Activated CD4-positive, alpha-beta T cell treated with anti-CD3 and anti-CD28 coated beads, Interleukin-2, amount 50 U/mL, for 48 hours (primary cell): ENCODE results near the gene CCNY.
"Not testable (repeated sequence)": the region's sequence is repeated elsewhere in the genome, so short reads cannot be mapped to it uniquely, and the experiment has no call there.

Experiments used
- DNase-seq, 2 experiments: peaks; one replicate each; pipeline ENCODE4 v3.0.0-alpha.2; 2020

Gene CCNY

GRCh38 chr10:35535136-35535535 lies 198.8 kb downstream of the CCNY start:
- no peak for DNase-seq

DNA sequence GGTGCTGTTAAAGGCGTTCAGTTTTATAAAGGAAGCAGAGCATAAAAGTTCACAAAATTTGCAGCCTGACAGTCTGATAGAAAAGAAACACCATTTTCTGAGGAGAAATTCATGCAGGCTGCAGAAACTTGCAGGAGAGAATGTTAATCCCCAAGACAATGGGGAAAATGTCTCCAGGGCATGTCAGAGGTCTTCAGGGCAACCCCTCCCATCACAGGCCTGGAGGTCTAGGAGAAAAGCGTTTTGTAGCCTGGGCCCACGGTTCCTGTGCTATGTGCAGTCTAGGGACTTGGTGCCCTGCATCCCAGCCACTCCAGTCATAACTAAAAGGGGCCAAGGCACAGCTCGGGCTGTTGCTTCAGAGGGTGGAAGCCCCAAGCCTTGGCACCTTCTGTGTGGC lies 200.5 kb downstream of the CCNY start:
- no peak for DNase-seq

DNA sequence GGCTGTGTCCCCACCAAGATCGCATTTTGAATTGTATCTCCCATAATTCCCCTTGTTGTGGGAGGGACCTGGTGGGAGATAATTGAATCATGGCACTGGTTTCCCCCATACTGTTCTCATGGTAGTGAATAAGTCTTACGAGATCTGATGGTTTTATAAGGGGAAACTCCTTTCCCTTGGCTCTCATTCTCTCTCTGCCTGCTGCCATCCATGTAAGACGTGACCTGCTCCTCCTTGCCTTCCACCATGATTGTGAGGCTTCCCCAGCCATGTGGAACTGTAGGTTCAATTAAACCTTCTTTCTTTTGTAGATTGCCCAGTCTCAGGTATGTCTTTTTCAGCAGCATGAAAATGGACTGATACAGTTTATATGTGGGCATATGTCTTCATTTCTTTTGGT lies 201.6 kb downstream of the CCNY start:
- DNase-seq: not testable (repeated sequence)

DNA sequence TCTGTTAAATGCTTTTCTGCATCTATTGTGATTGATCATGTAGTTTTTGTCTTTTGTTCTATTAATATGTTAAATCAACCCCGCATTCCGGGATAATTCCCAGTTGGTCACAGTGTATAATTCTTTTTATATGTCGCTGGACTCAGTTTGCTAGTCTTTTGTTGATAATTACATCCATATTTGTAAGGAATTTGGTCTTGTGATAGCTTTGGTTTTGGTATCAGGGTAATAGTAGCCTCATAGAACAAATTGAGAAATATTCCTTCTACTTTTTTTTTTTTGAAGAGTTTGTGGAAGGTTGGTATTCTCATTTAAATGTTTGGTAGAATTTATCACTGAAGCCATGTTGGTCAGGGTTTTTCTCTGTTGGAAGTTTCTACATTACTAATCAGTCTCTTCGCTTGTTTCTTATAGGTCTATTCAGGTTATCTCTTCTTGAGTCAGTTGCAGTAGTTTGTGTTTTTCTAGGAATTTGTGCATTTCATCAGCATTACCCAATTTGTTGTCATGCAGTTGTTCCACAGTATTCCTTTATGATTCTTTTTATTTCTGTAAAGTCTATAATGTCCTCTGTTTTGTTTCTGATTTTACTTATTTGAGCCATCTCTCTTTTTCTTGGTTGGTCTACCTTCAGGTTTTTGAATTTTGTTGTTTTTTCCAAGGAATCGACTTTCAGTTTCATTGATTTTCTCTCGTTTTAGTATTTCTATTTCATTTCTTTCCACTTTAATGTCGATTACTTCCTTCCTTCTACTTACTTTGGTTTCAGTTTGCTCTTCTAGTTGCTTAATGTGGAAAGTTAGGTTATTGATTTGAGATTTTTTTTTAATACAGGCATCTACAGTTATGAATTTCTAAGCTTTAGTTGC lies 204.2 kb downstream of the CCNY start:
- DNase-seq: no peak

DNA sequence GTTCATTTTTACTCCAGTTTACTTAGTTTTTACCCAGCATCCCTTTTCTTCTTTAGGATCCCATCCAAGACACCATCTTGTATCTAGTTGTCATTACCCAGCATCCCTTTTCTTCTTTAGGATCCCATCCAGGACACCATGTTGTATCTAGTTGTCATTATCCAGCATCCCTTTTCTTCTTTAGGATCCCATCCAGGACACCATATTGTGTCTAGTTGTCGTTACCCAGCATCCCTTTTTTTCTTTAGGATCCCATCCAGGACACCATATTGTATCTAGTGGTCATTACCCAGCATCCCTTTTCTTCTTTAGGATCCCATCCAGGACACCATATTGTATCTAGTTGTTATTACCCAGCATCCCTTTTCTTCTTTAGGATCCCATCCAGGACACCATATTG lies 205.4 kb downstream of the CCNY start:
- no peak for DNase-seq

GRCh38 chr10:35542303-35542702 lies 206.0 kb downstream of the CCNY start:
- DNase-seq: no peak

- no peak for DNase-seq
Measured at GRCh38 chr10:35545079-35545657, 208.9 kb downstream of the CCNY start.

DNA sequence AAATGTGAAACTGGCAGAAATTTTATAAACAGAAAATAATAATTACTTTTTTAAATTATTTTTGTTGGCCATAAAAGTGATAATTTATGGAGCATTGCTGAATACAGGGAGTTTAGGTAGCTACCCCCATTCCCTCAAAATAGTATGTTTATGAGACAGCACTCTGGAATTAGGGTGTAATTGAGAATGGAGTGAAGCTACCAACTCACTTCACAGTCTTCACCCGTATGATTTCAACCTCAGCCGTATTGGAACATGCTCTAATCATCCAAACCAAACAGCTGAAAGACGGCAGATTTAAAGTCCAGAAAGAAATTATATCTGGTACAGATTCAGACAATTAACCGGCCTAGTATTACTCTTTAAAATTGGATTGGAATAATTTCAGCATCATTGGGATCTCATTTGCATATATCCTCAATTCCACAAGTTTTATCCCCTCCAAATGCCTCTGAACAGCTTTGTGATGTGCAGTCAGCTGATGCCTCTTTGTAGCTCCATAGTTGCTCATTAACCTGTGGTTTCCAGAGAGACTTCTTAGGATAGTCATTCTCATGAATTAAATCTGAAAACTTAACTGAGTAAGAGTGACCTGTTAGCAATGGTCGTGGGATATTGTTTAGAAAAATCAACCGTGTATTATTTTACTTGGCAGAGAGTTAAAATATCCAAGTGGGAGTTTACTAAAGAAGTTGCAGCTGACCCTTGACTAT lies 209.7 kb downstream of the CCNY start:
- DNase-seq: no peak

DNA sequence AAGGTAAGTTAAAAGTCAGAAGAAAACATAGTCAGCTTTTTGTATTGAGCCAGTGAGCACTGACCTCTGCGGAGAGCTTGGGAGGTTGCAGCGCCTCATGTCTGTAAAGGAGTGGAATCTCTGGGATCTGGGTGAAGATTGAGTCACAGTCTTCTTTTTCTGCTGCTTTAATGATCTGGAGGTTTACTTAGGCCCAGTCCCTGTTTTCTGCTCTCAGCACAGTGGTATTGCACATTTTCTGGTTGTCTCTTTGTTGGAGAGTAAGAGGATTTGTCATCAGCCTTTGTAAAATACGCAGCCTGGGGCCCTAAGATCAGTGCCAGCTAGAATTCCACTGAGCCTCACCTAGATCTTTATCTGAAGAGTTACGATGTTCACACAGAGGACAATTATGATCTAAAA lies 210.5 kb downstream of the CCNY start:
- no peak for DNase-seq

DNA sequence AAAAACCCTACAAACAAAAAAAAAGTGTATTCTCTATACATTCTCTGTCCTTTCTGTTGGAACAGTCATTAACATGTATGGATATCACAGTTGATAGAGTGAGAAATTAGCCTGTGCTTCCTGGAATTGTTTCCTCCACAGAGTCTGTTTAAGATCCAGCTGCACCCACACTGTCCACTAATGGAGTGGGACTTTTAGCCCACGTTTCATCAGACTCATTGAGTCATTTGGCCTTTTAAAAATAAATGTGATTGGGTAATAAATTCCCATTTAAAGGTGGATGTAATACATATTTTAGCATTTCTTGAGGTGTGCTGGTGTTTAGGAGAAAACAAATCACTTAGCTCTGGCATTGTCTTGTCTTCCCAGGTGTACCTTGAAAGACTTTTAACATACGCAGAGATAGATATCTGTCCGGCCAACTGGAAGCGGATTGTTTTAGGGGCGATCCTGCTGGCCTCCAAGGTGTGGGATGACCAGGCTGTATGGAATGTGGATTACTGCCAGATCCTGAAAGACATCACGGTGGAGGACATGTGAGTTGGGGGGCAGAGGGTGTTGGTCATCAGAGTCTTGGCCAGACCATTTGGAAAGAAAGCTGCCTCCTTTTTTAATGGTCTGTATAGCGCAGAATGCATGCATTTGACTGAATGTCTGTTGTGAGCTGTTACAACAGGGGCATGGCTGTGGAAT lies 216.5 kb downstream of the CCNY start:
- no peak for DNase-seq

DNA sequence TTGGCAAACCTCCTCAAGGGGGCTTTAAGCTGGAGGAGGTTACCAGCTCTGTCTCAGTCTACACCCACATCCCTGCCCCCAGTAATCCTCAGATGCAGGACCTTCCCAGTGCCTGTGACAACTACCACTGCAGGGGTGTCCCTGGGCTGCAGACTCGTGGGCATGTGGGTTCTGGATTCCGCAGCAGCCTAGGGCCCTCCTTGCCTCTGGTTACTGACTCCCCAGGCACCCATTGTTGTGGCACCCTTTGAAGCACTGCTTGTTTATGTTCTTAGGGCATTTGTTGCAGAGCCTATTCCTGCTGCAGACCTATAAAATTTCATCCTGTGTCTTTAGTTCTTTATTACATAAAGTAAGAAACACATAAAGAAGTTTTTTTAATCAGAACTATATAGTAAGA lies 217.7 kb downstream of the CCNY start:
- DNase-seq: no peak

DNA sequence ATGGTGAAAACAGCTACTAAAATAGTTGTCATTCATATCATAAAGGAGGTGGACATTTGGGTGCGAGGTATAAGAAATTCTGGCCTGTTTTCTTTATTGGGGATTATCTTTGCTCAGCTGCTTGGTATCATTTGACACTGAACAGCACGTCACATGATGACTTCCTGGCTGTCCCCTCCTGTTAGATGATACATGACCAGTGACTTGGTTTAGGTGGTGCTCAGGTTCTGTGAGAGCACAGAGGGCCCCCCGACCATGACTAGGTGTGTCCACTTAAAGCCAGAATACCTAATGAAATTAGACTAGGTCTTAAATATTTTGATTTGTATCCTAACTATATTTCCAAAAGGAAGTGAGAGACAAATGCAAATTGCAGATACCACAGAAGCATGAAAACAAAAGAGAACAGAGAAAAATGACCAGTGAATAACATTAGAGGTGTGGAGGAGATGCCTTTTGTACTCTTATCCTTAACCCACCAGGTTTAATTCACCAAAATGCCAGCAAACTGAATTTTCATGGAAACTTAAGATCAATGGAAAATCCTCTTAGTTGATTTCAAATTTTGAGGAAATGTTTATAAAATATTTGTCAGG lies 218.2 kb downstream of the CCNY start:
- no peak for DNase-seq

GRCh38 chr10:35555962-35556930 lies 219.9 kb downstream of the CCNY start:
- DNase-seq: no peak

DNA sequence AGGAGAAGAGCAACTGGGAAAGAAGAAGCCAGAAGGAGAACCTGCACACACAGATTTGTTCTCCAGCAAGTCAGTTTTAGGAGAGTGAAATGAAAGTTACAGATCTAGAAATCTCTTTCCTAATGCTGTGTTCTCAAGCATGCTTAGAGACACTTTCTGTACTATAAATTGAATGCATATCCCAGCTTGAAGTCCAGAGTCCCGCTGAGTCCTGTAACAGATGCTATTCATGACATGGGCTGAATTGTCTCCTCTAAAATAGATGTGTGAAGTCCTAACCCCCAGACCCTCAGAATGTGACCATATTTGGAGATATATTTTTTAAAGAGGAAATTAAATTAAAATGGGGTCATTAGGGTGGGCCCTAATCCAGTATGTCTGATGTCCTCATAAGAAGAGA lies 222.0 kb downstream of the CCNY start:
- no peak for DNase-seq

GRCh38 chr10:35559416-35559815 lies 223.1 kb downstream of the CCNY start:
- no peak for DNase-seq

DNA sequence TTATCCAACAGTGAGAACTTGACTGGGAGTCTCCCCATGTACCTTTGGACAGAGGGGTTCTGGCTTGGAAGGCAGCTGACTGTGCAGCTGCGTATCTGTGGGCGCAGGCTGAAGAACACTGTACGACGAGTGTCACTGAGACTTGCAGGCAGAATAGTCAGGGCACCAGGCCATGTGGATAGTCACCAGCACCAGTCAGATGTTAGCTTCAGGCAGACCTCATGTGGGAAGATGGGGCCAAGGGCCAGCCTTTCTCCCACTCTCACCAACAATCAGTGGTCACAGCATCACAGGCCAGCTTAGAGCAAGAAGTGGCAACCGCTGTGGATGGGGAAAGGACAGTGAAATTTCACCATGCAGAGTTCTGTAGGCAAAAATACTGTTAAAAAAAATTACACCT lies 225.4 kb downstream of the CCNY start:
- no peak for DNase-seq

DNA sequence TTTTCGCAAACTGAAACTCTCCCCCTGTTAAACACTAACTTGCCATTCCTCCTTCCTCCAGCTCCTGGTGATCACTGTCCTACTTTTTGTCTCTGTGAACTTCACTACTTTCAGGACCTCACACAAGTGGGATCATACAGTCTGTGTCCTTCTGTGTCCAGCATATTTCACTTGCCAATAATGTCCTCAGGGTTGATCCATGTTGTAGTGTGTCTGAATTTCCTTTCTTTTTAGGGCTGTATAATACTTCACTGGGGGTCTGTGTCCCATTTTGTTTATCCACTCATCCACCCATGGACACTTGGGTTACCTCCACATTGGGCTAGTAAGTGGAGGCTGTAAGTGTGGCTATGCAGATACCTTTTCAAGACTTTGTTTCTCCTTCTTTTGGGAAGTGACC lies 226.1 kb downstream of the CCNY start:
- no peak for DNase-seq

GRCh38 chr10:35563261-35563891 lies 227.1 kb downstream of the CCNY start:
- DNase-seq: peak; percentile 48 to 57

- no peak for DNase-seq
Measured at GRCh38 chr10:35564341-35564968, 228.1 kb downstream of the CCNY start.

DNA sequence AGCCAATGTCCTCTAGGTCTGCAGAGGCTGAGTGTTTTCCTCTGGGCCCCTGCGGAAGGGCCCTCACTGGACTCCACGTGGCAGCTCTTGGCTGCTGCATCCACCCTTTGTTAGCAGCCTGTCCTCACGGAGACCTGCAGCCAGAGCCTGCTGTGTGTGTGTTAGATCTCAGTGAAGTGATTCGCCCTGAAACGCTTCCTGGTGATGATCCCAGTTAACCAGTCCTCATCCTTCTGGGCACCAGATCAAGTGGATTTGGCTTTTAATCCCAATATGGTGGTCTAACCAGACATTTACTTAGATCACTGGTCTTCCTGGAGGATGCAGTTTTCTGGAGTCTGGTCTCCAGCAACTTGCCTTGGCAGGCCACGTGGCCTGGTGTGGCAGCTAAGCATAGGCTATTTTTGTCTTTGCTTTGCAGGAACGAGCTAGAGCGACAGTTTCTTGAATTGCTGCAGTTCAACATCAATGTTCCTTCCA lies 229.3 kb downstream of the CCNY start:
- DNase-seq: no peak

DNA sequence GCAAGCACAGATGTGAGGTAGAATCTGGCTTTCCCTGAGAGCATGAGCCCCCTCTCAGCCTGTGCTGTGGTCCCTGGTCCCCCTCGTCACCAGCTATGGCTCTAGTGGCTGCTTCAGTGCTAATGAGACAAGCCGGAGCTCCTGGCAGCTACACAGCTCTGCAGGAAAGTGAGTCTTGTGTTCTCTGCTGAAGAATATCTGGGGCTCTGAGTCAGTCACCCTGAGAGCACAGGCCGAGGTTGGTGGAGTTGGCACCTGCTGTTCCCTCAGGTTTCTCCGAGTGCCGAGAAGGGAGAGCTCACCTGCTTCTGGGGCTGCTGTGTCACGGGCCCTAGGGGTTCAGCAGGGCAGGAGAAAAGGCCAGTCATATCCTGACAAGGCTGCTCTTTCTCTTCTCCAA lies 231.6 kb downstream of the CCNY start:
- DNase-seq: no peak
